Astrocyte (in vitro differentiated cells and primary cell): ENCODE data around the gene ING4. TPM values are rescaled to one million over a fixed set of nuclear protein-coding genes. Genes with fewer than 3 reads are reported as not detected.
A peak's percentile ranks its signal among the peaks of the same experiment; 100 is the strongest.

Experiments
- DNase-seq: peaks from one replicate; pipeline ENCODE4 v3.0.0-alpha.2; 2010; ENCODE audit warnings: low read depth
- FAIRE-seq: peaks from 2 replicates; lab custom pipeline; 2011; peaks lifted over from hg19 to GRCh38; lab: Jason Lieb, UNC
- H2AFZ ChIP-seq: 2 replicates; pipeline ENCODE4 v1.6.0; 2012; ENCODE audit warnings: low read depth, low read length, inconsistent platforms
- H3K27ac ChIP-seq: 2 replicates; pipeline ENCODE4 v1.5.1; 2011; ENCODE audit warnings: low read depth, low read length, inconsistent platforms
- H3K27me3 ChIP-seq: 2 replicates; pipeline ENCODE4 v1.6.0; 2011; ENCODE audit warnings: low read length, inconsistent platforms; ENCODE audit not compliant: insufficient read depth
- H3K36me3 ChIP-seq: 2 replicates; pipeline ENCODE4 v1.5.1; 2011; ENCODE audit warnings: low read length, inconsistent platforms; ENCODE audit not compliant: insufficient read depth
- H3K4me1 ChIP-seq: 2 replicates; pipeline ENCODE4 v1.5.1; 2011; ENCODE audit warnings: low read length, inconsistent platforms; ENCODE audit not compliant: insufficient read depth
- H3K4me2 ChIP-seq: 2 replicates; pipeline ENCODE4 v1.6.0; 2012; ENCODE audit warnings: low read length, inconsistent platforms
- H3K4me3 ChIP-seq: 2 replicates; pipeline ENCODE4 v1.5.1; 2011; ENCODE audit warnings: low read depth, mild to moderate bottlenecking, low read length, inconsistent platforms; ENCODE audit not compliant: insufficient read depth
- H3K79me2 ChIP-seq: 2 replicates; pipeline ENCODE4 v1.6.0; 2012; ENCODE audit warnings: mild to moderate bottlenecking, low read length, inconsistent platforms; ENCODE audit not compliant: insufficient read depth
- H3K9ac ChIP-seq: 2 replicates; pipeline ENCODE4 v1.6.0; 2012; ENCODE audit warnings: mild to moderate bottlenecking, low read length, inconsistent platforms
- H3K9me3 ChIP-seq: 2 replicates; pipeline ENCODE4 v1.5.1; 2012; ENCODE audit warnings: low read depth, mild to moderate bottlenecking, low read length, inconsistent platforms; ENCODE audit not compliant: insufficient read depth
- H4K20me1 ChIP-seq: 2 replicates; pipeline ENCODE4 v1.6.0; 2012; ENCODE audit warnings: low read length, inconsistent platforms; ENCODE audit not compliant: insufficient read depth
- H3K27ac Mint-ChIP-seq: one replicate; pipeline ENCODE4 v1.8.0; 2021; ENCODE audit warnings: mild to moderate bottlenecking, mixed read lengths; ENCODE audit not compliant: unreplicated experiment
- H3K27me3 Mint-ChIP-seq: one replicate; pipeline ENCODE4 v1.8.0; 2021; ENCODE audit warnings: low read depth, mixed read lengths; ENCODE audit not compliant: unreplicated experiment
- H3K36me3 Mint-ChIP-seq: one replicate; pipeline ENCODE4 v1.8.0; 2021; ENCODE audit warnings: low read depth, mixed read lengths; ENCODE audit not compliant: unreplicated experiment
- H3K4me1 Mint-ChIP-seq: one replicate; pipeline ENCODE4 v1.8.0; 2021; ENCODE audit warnings: low read depth, mixed read lengths; ENCODE audit not compliant: unreplicated experiment
- H3K4me3 Mint-ChIP-seq: one replicate; pipeline ENCODE4 v1.8.0; 2021; ENCODE audit warnings: mild to moderate bottlenecking, moderate library complexity, mixed read lengths; ENCODE audit not compliant: unreplicated experiment
- H3K9me3 Mint-ChIP-seq: one replicate; pipeline ENCODE4 v1.8.0; 2021; ENCODE audit warnings: mild to moderate bottlenecking, mixed read lengths; ENCODE audit not compliant: unreplicated experiment
- EZH2 ChIP-seq: IDR thresholded peaks from 2 replicates; pipeline ENCODE4 v1.6.1; 2012; ENCODE audit warnings: mild to moderate bottlenecking, low read length, inconsistent platforms; ENCODE audit not compliant: insufficient read depth
- total RNA-seq: library from RNA; stranded (reverse); gene quantifications from 2 replicates; pipeline ENCODE4 v1.2.1, GENCODE V29; 2021
- TF ChIP-seq, protein P1 (sequence below): IDR thresholded peaks from 2 replicates; pipeline ENCODE4 v1.5.1; 2011; ENCODE audit warnings: low read depth, mild to moderate bottlenecking, inconsistent platforms, low read length, moderate library complexity; ENCODE audit not compliant: insufficient read depth

ING4 gene
- total RNA-seq, 1 donor from 2014 or later, result 30.9 TPM

- Mint-ChIP-seq H3K36me3 (no peaks in the 10 kb centered on the region), H3K4me1 (peaks cover 20% of the 10 kb centered on the region), H3K9me3 (no peaks in the 10 kb centered on the region), H3K27ac (no peak overlapping the region), H3K4me3 (peak overlapping the region; percentile 45), H3K27me3 (peaks cover 26% of the 10 kb centered on the region)
- Histone ChIP-seq H3K27ac (no peak overlapping the region), H4K20me1 (no peaks in the 10 kb centered on the region), H3K4me3 (no peak overlapping the region), H3K79me2 (no peaks in the 10 kb centered on the region), H3K36me3 (no peaks in the 10 kb centered on the region), H2AFZ (no peak overlapping the region), H3K27me3 (peaks cover 22% of the 10 kb centered on the region), H3K4me1 (peaks cover 5% of the 10 kb centered on the region), H3K4me2 (no peak overlapping the region), H3K9ac (peak overlapping the region; percentile 7), H3K9me3 (no peaks in the 10 kb centered on the region)
- no peak for TF ChIP-seq EZH2
- TF ChIP-seq, protein P1, sequence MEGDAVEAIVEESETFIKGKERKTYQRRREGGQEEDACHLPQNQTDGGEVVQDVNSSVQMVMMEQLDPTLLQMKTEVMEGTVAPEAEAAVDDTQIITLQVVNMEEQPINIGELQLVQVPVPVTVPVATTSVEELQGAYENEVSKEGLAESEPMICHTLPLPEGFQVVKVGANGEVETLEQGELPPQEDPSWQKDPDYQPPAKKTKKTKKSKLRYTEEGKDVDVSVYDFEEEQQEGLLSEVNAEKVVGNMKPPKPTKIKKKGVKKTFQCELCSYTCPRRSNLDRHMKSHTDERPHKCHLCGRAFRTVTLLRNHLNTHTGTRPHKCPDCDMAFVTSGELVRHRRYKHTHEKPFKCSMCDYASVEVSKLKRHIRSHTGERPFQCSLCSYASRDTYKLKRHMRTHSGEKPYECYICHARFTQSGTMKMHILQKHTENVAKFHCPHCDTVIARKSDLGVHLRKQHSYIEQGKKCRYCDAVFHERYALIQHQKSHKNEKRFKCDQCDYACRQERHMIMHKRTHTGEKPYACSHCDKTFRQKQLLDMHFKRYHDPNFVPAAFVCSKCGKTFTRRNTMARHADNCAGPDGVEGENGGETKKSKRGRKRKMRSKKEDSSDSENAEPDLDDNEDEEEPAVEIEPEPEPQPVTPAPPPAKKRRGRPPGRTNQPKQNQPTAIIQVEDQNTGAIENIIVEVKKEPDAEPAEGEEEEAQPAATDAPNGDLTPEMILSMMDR, result no peak
- DNase-seq (no peak), FAIRE-seq (no peak)
Measured at GRCh38 chr12:6698352-6699046, 35.6 kb upstream of the ING4 start.

- H3K4me2 ChIP-seq, result no peak overlapping the region
- H3K27me3 ChIP-seq, result peaks cover 20% of the 10 kb centered on the region
- TF ChIP-seq EZH2, result no peak
- TF ChIP-seq, protein P1, result peak; percentile 53
- H3K4me1 Mint-ChIP-seq, result peaks cover 22% of the 10 kb centered on the region
- H4K20me1 ChIP-seq, result no peaks in the 10 kb centered on the region
- H2AFZ ChIP-seq, result no peak overlapping the region
- no peaks in the 10 kb centered on the region for H3K36me3 Mint-ChIP-seq
- peaks cover 20% of the 10 kb centered on the region for H3K27me3 Mint-ChIP-seq
- peak overlapping the region; percentile 47 for H3K27ac Mint-ChIP-seq
- no peaks in the 10 kb centered on the region for H3K79me2 ChIP-seq
- DNase-seq (peak; percentile 26), FAIRE-seq (no peak)
- H3K27ac ChIP-seq, result no peak overlapping the region
- peak overlapping the region; percentile 45 for H3K4me3 Mint-ChIP-seq
- peak overlapping the region; percentile 7 for H3K9ac ChIP-seq
- no peaks in the 10 kb centered on the region for H3K9me3 ChIP-seq
- no peaks in the 10 kb centered on the region for H3K36me3 ChIP-seq
- H3K4me1 ChIP-seq, result peaks cover 5% of the 10 kb centered on the region
- H3K4me3 ChIP-seq, result no peak overlapping the region
- no peaks in the 10 kb centered on the region for H3K9me3 Mint-ChIP-seq
Measured at GRCh38 chr12:6697584-6698351, 34.8 kb upstream of the ING4 start.
